ENCODE data around the gene MAP3K10. TPM values are rescaled to one million over a fixed set of nuclear protein-coding genes. Genes with fewer than 3 reads are reported as not detected.

The MAP3K10 gene
- total RNA-seq, 1 donor from 2014 or later, result 31.4 TPM

GRCh38 chr19:40231057-40231456 is 39.8 kb downstream of the MAP3K10 start:
- peaks cover 6% of the 10 kb centered on the region for H3K27me3 Mint-ChIP-seq (ENCODE audit: low read depth)
- H3K36me3 Mint-ChIP-seq, result peaks cover 4% of the 10 kb centered on the region
- no peak overlapping the region for H3K27ac Mint-ChIP-seq
- H3K4me1 Mint-ChIP-seq, result peaks cover 12% of the 10 kb centered on the region
- TF ChIP-seq CTCF (IDR thresholded peaks at IDR 0.05; ENCODE audit: unreplicated experiment), result no peak
- H3K9me3 Mint-ChIP-seq, result no peaks in the 10 kb centered on the region
- DNase-seq (ENCODE audit: low spot score in 2 of 2, unreplicated experiment in 2 of 2), result no peak
- H3K4me3 Mint-ChIP-seq, result no peak overlapping the region

- no peak for TF ChIP-seq CTCF (IDR thresholded peaks at IDR 0.05; ENCODE audit: unreplicated experiment)
- Mint-ChIP-seq H3K4me1 (peaks cover 12% of the 10 kb centered on the region), H3K4me3 (no peak overlapping the region), H3K36me3 (peaks cover 4% of the 10 kb centered on the region), H3K27ac (peak overlapping the region; percentile 39), H3K9me3 (no peaks in the 10 kb centered on the region), H3K27me3 (ENCODE audit: low read depth) (peaks cover 3% of the 10 kb centered on the region)
- no peak for DNase-seq (ENCODE audit: low spot score in 2 of 2, unreplicated experiment in 2 of 2)
Observed at GRCh38 chr19:40231544-40232424, 40.6 kb downstream of the MAP3K10 start.

- Mint-ChIP-seq H3K4me1 (peaks cover 12% of the 10 kb centered on the region), H3K36me3 (peaks cover 8% of the 10 kb centered on the region), H3K4me3 (no peak overlapping the region), H3K9me3 (no peaks in the 10 kb centered on the region), H3K27me3 (ENCODE audit: low read depth) (no peaks in the 10 kb centered on the region), H3K27ac (no peak overlapping the region)
- no peak for DNase-seq (ENCODE audit: low spot score in 2 of 2, unreplicated experiment in 2 of 2)
- no peak for TF ChIP-seq CTCF (IDR thresholded peaks at IDR 0.05; ENCODE audit: unreplicated experiment)
Observed at GRCh38 chr19:40232479-40232878, 41.3 kb downstream of the MAP3K10 start.

- H3K4me1 Mint-ChIP-seq, result peaks cover 12% of the 10 kb centered on the region
- no peaks in the 10 kb centered on the region for H3K9me3 Mint-ChIP-seq
- no peaks in the 10 kb centered on the region for H3K27me3 Mint-ChIP-seq (ENCODE audit: low read depth)
- no peak overlapping the region for H3K27ac Mint-ChIP-seq
- no peak overlapping the region for H3K4me3 Mint-ChIP-seq
- H3K36me3 Mint-ChIP-seq, result peaks cover 10% of the 10 kb centered on the region
- TF ChIP-seq CTCF (IDR thresholded peaks at IDR 0.05; ENCODE audit: unreplicated experiment), result no peak
- no peak for DNase-seq (ENCODE audit: low spot score in 2 of 2, unreplicated experiment in 2 of 2)
Observed at GRCh38 chr19:40232949-40233810, 42.0 kb downstream of the MAP3K10 start.

- Mint-ChIP-seq H3K4me1 (peaks cover 12% of the 10 kb centered on the region), H3K27ac (no peak overlapping the region), H3K27me3 (ENCODE audit: low read depth) (no peaks in the 10 kb centered on the region), H3K9me3 (no peaks in the 10 kb centered on the region), H3K4me3 (no peak overlapping the region), H3K36me3 (peaks cover 12% of the 10 kb centered on the region)
- TF ChIP-seq CTCF (IDR thresholded peaks at IDR 0.05; ENCODE audit: unreplicated experiment), result no peak
- DNase-seq (ENCODE audit: low spot score in 2 of 2, unreplicated experiment in 2 of 2), result no peak
Observed at GRCh38 chr19:40233811-40234389, 42.7 kb downstream of the MAP3K10 start.
